H9 (cell line): ENCODE data around the gene MAP1S. TPM values are rescaled to one million over a fixed set of nuclear protein-coding genes. Genes with fewer than 3 reads are reported as not detected.
A peak's percentile ranks its signal among the peaks of the same experiment; 100 is the strongest.

Source experiments
- DNase-seq: peaks from one replicate; pipeline ENCODE4 v3.0.0-alpha.2; 2017
- H2AFZ ChIP-seq: one replicate; pipeline ENCODE4 v1.6.1; 2013; ENCODE audit warnings: mild to moderate bottlenecking, low read length, control low read depth, moderate library complexity
- H2AK5ac ChIP-seq: 2 replicates; pipeline ENCODE4 v1.6.1; 2013; ENCODE audit warnings: low read length, control low read depth, mixed read lengths; ENCODE audit not compliant: insufficient read length
- H2BK120ac ChIP-seq: one replicate; pipeline ENCODE4 v1.6.1; 2013; ENCODE audit warnings: low read depth, mild to moderate bottlenecking, low read length, control low read depth, inconsistent platforms; ENCODE audit not compliant: poor library complexity, severe bottlenecking
- H2BK12ac ChIP-seq: 2 replicates; pipeline ENCODE4 v1.6.1; 2013; ENCODE audit warnings: low read length, control low read depth, mixed read lengths, low read depth; ENCODE audit not compliant: insufficient read length
- H2BK15ac ChIP-seq: 2 replicates; pipeline ENCODE4 v1.6.1; 2013; ENCODE audit warnings: low read depth, low read length, control low read depth
- H2BK20ac ChIP-seq: one replicate; pipeline ENCODE4 v1.6.1; 2013; ENCODE audit warnings: low read depth, mild to moderate bottlenecking, low read length, control low read depth, inconsistent platforms; ENCODE audit not compliant: poor library complexity, severe bottlenecking
- H2BK5ac ChIP-seq: 2 replicates; pipeline ENCODE4 v1.6.1; 2013; ENCODE audit warnings: low read length, control low read depth, mixed read lengths; ENCODE audit not compliant: insufficient read length
- H3K14ac ChIP-seq: 2 replicates; pipeline ENCODE4 v1.6.1; 2013; ENCODE audit warnings: low read length, control low read depth; ENCODE audit not compliant: insufficient read depth
- H3K18ac ChIP-seq: 2 replicates; pipeline ENCODE4 v1.6.1; 2013; ENCODE audit warnings: low read depth, mild to moderate bottlenecking, mixed read lengths, low read length, control low read depth; ENCODE audit not compliant: insufficient read length
- H3K23ac ChIP-seq: 2 replicates; pipeline ENCODE4 v1.6.1; 2013; ENCODE audit warnings: low read length, control low read depth, mixed read lengths, low read depth; ENCODE audit not compliant: insufficient read length
- H3K23me2 ChIP-seq: 2 replicates; pipeline ENCODE4 v1.6.1; 2013; ENCODE audit warnings: low read depth, mild to moderate bottlenecking, mixed read lengths, low read length, control low read depth; ENCODE audit not compliant: insufficient read length, poor library complexity, severe bottlenecking
- H3K27ac ChIP-seq: 2 replicates; pipeline ENCODE4 v1.5.1; 2013; ENCODE audit warnings: low read length, control low read depth, mixed read lengths, low read depth; ENCODE audit not compliant: insufficient read length
- H3K27me3 ChIP-seq: 2 replicates; pipeline ENCODE4 v1.6.1; 2013; ENCODE audit warnings: low read length, control low read depth, inconsistent platforms; ENCODE audit not compliant: insufficient read depth
- H3K4ac ChIP-seq: 2 replicates; pipeline ENCODE4 v1.6.1; 2013; ENCODE audit warnings: low read depth, mild to moderate bottlenecking, control low read depth, inconsistent platforms, low read length, moderate library complexity
- H3K4me1 ChIP-seq: 2 replicates; pipeline ENCODE4 v1.6.1; 2013; ENCODE audit warnings: low read length, control low read depth, inconsistent platforms; ENCODE audit not compliant: insufficient read depth
- H3K4me2 ChIP-seq: 2 replicates; pipeline ENCODE4 v1.6.1; 2013; ENCODE audit warnings: low read length, control low read depth, mixed read lengths; ENCODE audit not compliant: insufficient read length, insufficient read depth
- H3K56ac ChIP-seq: 2 replicates; pipeline ENCODE4 v1.6.1; 2013; ENCODE audit warnings: low read depth, mild to moderate bottlenecking, mixed read lengths, low read length, control low read depth; ENCODE audit not compliant: insufficient read length
- H3K79me1 ChIP-seq: 2 replicates; pipeline ENCODE4 v1.6.1; 2013; ENCODE audit warnings: low read depth, mild to moderate bottlenecking, moderate library complexity, low read length, control low read depth, inconsistent platforms; ENCODE audit not compliant: insufficient read depth, poor library complexity, severe bottlenecking
- H3K79me2 ChIP-seq: 2 replicates; pipeline ENCODE4 v1.6.1; 2013; ENCODE audit warnings: low read length, control low read depth, inconsistent platforms; ENCODE audit not compliant: insufficient read depth
- H3K9ac ChIP-seq: 2 replicates; pipeline ENCODE4 v1.6.1; 2013; ENCODE audit warnings: low read length, control low read depth, mixed read lengths; ENCODE audit not compliant: insufficient read length; ENCODE audit errors: extremely low read depth
- H3K9me3 ChIP-seq: one replicate; pipeline ENCODE4 v1.6.1; 2013; ENCODE audit warnings: low read depth, low read length, inconsistent platforms; ENCODE audit not compliant: control insufficient read depth
- H3T11ph ChIP-seq: one replicate; pipeline ENCODE4 v1.6.1; 2013; ENCODE audit warnings: mild to moderate bottlenecking, low read length, control low read depth, inconsistent platforms
- H4K20me1 ChIP-seq: one replicate; pipeline ENCODE4 v1.6.1; 2013; ENCODE audit not compliant: control insufficient read depth, insufficient read length, insufficient read depth
- H4K5ac ChIP-seq: 2 replicates; pipeline ENCODE4 v1.6.1; 2013; ENCODE audit warnings: low read depth, mild to moderate bottlenecking, mixed read lengths, low read length, control low read depth; ENCODE audit not compliant: insufficient read length
- H4K8ac ChIP-seq: replicated peaks from 2 replicates; pipeline ENCODE4 v1.6.1; 2013; ENCODE audit warnings: low read length, control low read depth, mixed read lengths, low read depth; ENCODE audit not compliant: insufficient read length
- H4K91ac ChIP-seq: 2 replicates; pipeline ENCODE4 v1.6.1; 2013; ENCODE audit warnings: low read depth, mild to moderate bottlenecking, moderate library complexity, mixed read lengths, low read length, control low read depth; ENCODE audit not compliant: insufficient read length
- H3K27ac Mint-ChIP-seq, 3 experiments: 2 replicates in 2 of 3; 3 replicates in 1 of 3; pipeline ENCODE4 v1.8.0; 2020 to 2021; ENCODE audit warnings: mixed read lengths in 3 of 3, mild to moderate bottlenecking in 1 of 3, moderate library complexity in 1 of 3
- H3K27me3 Mint-ChIP-seq: 2 replicates; pipeline ENCODE4 v1.8.0; 2021; ENCODE audit warnings: low read depth, mild to moderate bottlenecking, moderate library complexity, mixed read lengths
- H3K36me3 Mint-ChIP-seq, 3 experiments: 2 replicates in 2 of 3; 3 replicates in 1 of 3; pipeline ENCODE4 v1.8.0; 2020 to 2021; ENCODE audit warnings: low read depth in 3 of 3, mixed read lengths in 3 of 3; ENCODE audit not compliant: insufficient read depth in 1 of 3
- H3K4me1 Mint-ChIP-seq, 2 experiments: 2 replicates each; pipeline ENCODE4 v1.8.0; 2020; ENCODE audit warnings: mixed read lengths in 2 of 2
- H3K4me3 Mint-ChIP-seq, 2 experiments: 2 replicates in 1 of 2; 3 replicates in 1 of 2; pipeline ENCODE4 v1.8.0; 2020 to 2021; ENCODE audit warnings: mild to moderate bottlenecking in 2 of 2, mixed read lengths in 2 of 2, moderate library complexity in 1 of 2
- H3K9me3 Mint-ChIP-seq, 2 experiments: 2 replicates in 1 of 2; 3 replicates in 1 of 2; pipeline ENCODE4 v1.8.0; 2020; ENCODE audit warnings: mild to moderate bottlenecking in 2 of 2, mixed read lengths in 2 of 2, moderate library complexity in 1 of 2
- WGBS: extraction: QIAGEN DNeasy Blood & Tissue Kit; methylation state at CpG from one replicate; pipeline ENCODE4 v1.1.7; 2013; ENCODE audit warnings: missing lambda C conversion rate, low lambda C conversion rate, mixed read lengths; ENCODE audit not compliant: insufficient read length; ENCODE audit errors: extremely low coverage; 5-methylcytosine and 5-hydroxymethylcytosine counted together
- total RNA-seq: library from RNA; stranded (reverse); gene quantifications from 2 replicates; pipeline ENCODE4 v1.2.1, GENCODE V29; 2021
- TF ChIP-seq, protein P1 (sequence below): fragments of 200-600 bp; sonication (generic); conservative IDR thresholded peaks from 3 replicates; pipeline ENCODE4 v1.8.0; 2021; ENCODE audit warnings: antibody characterized with exemption, mild to moderate bottlenecking

MAP1S gene
- total RNA-seq, 1 experiment from 2014 or later: 160 TPM

DNA sequence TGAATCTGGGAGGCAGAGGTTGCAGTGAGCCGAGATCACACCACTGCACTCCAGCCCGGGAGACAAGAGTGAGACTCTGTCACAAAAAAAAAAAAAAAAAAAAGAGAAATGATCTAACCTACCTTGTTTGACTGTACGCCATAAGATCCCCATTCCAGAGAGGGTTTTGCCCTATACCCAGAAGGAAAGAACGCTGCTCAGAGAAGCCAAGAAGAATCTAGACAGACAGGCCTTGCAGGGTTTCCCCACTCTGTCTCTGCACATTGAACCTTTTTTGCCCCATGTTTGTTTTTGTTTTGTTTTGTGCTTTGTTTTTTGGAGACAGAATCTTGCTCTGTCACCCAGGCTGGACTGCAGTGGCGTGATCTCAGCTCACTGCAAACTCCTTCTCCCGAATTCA, 7.4 kb upstream of the MAP1S start:
- H3K9me3 Mint-ChIP-seq: no peaks in the 10 kb centered on the region; a peak in 1 of 5 replicates
- no peak overlapping the region for H4K5ac ChIP-seq
- H3K36me3 Mint-ChIP-seq: no peaks in the 10 kb centered on the region
- H3K4me2 ChIP-seq: no peak overlapping the region
- TF ChIP-seq, protein P1, sequence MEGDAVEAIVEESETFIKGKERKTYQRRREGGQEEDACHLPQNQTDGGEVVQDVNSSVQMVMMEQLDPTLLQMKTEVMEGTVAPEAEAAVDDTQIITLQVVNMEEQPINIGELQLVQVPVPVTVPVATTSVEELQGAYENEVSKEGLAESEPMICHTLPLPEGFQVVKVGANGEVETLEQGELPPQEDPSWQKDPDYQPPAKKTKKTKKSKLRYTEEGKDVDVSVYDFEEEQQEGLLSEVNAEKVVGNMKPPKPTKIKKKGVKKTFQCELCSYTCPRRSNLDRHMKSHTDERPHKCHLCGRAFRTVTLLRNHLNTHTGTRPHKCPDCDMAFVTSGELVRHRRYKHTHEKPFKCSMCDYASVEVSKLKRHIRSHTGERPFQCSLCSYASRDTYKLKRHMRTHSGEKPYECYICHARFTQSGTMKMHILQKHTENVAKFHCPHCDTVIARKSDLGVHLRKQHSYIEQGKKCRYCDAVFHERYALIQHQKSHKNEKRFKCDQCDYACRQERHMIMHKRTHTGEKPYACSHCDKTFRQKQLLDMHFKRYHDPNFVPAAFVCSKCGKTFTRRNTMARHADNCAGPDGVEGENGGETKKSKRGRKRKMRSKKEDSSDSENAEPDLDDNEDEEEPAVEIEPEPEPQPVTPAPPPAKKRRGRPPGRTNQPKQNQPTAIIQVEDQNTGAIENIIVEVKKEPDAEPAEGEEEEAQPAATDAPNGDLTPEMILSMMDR: no peak
- no peak overlapping the region for H3K18ac ChIP-seq
- no peak overlapping the region for H3K56ac ChIP-seq
- WGBS: no CpG with 5 or more reads among the region's 6 CpGs
- no peak overlapping the region for H3K14ac ChIP-seq
- no peaks in the 10 kb centered on the region for H3K79me2 ChIP-seq
- H3K4me3 Mint-ChIP-seq: no peak overlapping the region
- H2BK5ac ChIP-seq: no peak overlapping the region
- H4K91ac ChIP-seq: no peak overlapping the region
- no peaks in the 10 kb centered on the region for H3K4me1 ChIP-seq
- H2AFZ ChIP-seq: no peak overlapping the region
- no peaks in the 10 kb centered on the region for H3K27me3 ChIP-seq
- H3K4me1 Mint-ChIP-seq: peaks cover 0 to 4% of the 10 kb centered on the region in 2 experiments; a peak in 1 of 4 replicates
- no peaks in the 10 kb centered on the region for H3K23me2 ChIP-seq
- peak overlapping the region in 1 of 3 experiments; percentile 2; a peak in 1 of 7 replicates for H3K27ac Mint-ChIP-seq
- no peaks in the 10 kb centered on the region for H3K79me1 ChIP-seq
- H3K9me3 ChIP-seq: no peaks in the 10 kb centered on the region
- no peak overlapping the region for H3K23ac ChIP-seq
- H3K9ac ChIP-seq: no peak overlapping the region
- H3K27ac ChIP-seq: no peak overlapping the region
- H3K27me3 Mint-ChIP-seq: peaks cover 4% of the 10 kb centered on the region
- DNase-seq: no peak
- no peak overlapping the region for H4K8ac ChIP-seq
- H4K20me1 ChIP-seq: peaks cover 3% of the 10 kb centered on the region
- H2AK5ac ChIP-seq: no peak overlapping the region
- no peak overlapping the region for H2BK120ac ChIP-seq
- no peak overlapping the region for H2BK15ac ChIP-seq
- no peak overlapping the region for H2BK20ac ChIP-seq
- H3K4ac ChIP-seq: no peak overlapping the region
- H2BK12ac ChIP-seq: no peak overlapping the region
- no peak overlapping the region for H3T11ph ChIP-seq
